A673 (cell line): ENCODE measurements around the gene IFNW1. TPM values are rescaled to one million over a fixed set of nuclear protein-coding genes. Genes with fewer than 3 reads are reported as not detected.
A peak's percentile ranks its signal among the peaks of the same experiment; 100 is the strongest.

Experiments used
- BruUV-seq: library from RNA; stranded (reverse); fragments of 400-500 nt; replicated peaks from 2 replicates; lab custom pipeline; 2021; lab: Mats Ljungman, UMichigan
- CTCF ChIA-PET: fragments of 300-600 bp; sonication (Branson Sonifier 250); formaldehyde crosslinking; loops from one replicate; lab custom pipeline; 2022; ENCODE audit warnings: antibody characterized with exemption; lab: Charles Lee
- POLR2A ChIA-PET: fragments of 300-600 bp; sonication (Branson Sonifier 250); formaldehyde crosslinking; loops from one replicate; lab custom pipeline; 2022; ENCODE audit warnings: antibody characterized with exemption; ENCODE audit not compliant: low non-redundant PET; lab: Charles Lee
- DNase-seq: peaks from one replicate; pipeline ENCODE4 v3.0.0-alpha.2; 2015; ENCODE audit warnings: low spot score
- H3K27ac ChIP-seq: fragments of 200-600 bp; sonication (generic); 2 replicates; pipeline ENCODE4 v1.5.1; 2016; ENCODE audit warnings: mixed run types, low read depth, mild to moderate bottlenecking, mixed read lengths, antibody characterized with exemption, low read length; ENCODE audit not compliant: poor library complexity, severe bottlenecking
- H3K27me3 ChIP-seq: fragments of 200-600 bp; sonication (generic); replicated peaks from 2 replicates; pipeline ENCODE4 v1.6.1; 2017; ENCODE audit warnings: mixed run types, low read depth, mild to moderate bottlenecking, mixed read lengths, antibody characterized with exemption, low read length; ENCODE audit not compliant: insufficient read depth, poor library complexity
- H3K36me3 ChIP-seq: fragments of 200-600 bp; sonication (generic); 2 replicates; pipeline ENCODE4 v1.6.1; 2016; ENCODE audit warnings: mixed run types, mild to moderate bottlenecking, mixed read lengths, antibody characterized with exemption, low read length; ENCODE audit not compliant: insufficient read depth, poor library complexity, severe bottlenecking
- H3K4me1 ChIP-seq: fragments of 200-600 bp; sonication (generic); 2 replicates; pipeline ENCODE4 v1.6.1; 2017; ENCODE audit warnings: mixed run types, mild to moderate bottlenecking, mixed read lengths, antibody characterized with exemption, low read length; ENCODE audit not compliant: insufficient read depth, poor library complexity, severe bottlenecking
- H3K4me3 ChIP-seq: fragments of 200-600 bp; sonication (generic); 2 replicates; pipeline ENCODE4 v1.5.1; 2016; ENCODE audit warnings: low read depth, mixed run types, mild to moderate bottlenecking, mixed read lengths, low read length; ENCODE audit not compliant: poor library complexity, severe bottlenecking
- H3K9me3 ChIP-seq: fragments of 200-600 bp; sonication (generic); 2 replicates; pipeline ENCODE4 v1.6.1; 2016; ENCODE audit warnings: mixed run types, low read depth, mild to moderate bottlenecking, mixed read lengths, antibody characterized with exemption, low read length; ENCODE audit not compliant: poor library complexity, severe bottlenecking
- CTCF ChIP-seq: fragments of 300-800, 200-600 bp; sonication (generic); conservative IDR thresholded peaks from 2 replicates; pipeline ENCODE4 v1.5.1; 2017; ENCODE audit warnings: low read depth, mild to moderate bottlenecking, antibody characterized with exemption, low read length, moderate library complexity, mixed read lengths
- EZH2 ChIP-seq: fragments of 200-600 bp; sonication (generic); IDR thresholded peaks from 2 replicates; pipeline ENCODE4 v1.6.1; 2017; ENCODE audit warnings: borderline replicate concordance, low read depth, mild to moderate bottlenecking, mixed read lengths, antibody characterized with exemption, low read length; ENCODE audit not compliant: poor library complexity, severe bottlenecking
- intact Hi-C: fragments of 100-400 bp; cut with micrococcal nuclease; formaldehyde crosslinking; loops from one replicate; pipeline ENCODE4 v1.10.0; 2022; ENCODE audit not compliant: unreplicated experiment
- total RNA-seq: library from RNA; stranded (reverse); gene quantifications from 2 replicates; pipeline ENCODE4 v1.2.3, GENCODE V29; 2021

Gene IFNW1
- total RNA-seq, 1 experiment from 2014 or later = not detected

- Histone ChIP-seq H3K4me1 (no peaks in the 10 kb centered on the region), H3K9me3 (no peaks in the 10 kb centered on the region), H3K36me3 (no peaks in the 10 kb centered on the region), H3K27ac (no peak overlapping the region), H3K4me3 (no peak overlapping the region), H3K27me3 (no peaks in the 10 kb centered on the region)
- intact Hi-C loops = no loop called here
- ChIA-PET CTCF (no interaction called here), POLR2A (no interaction called here)
- DNase-seq = no peak
- no TSS peak for BruUV-seq
- no peak for TF ChIP-seq EZH2
- TF ChIP-seq CTCF = no peak
Measured at GRCh38 chr9:21165516-21165915, 23.9 kb upstream of the IFNW1 start.

- H3K4me3 ChIP-seq = no peak overlapping the region
- no TSS peak for BruUV-seq
- TF ChIP-seq EZH2 (no peak), CTCF (no peak)
- no peaks in the 10 kb centered on the region for H3K4me1 ChIP-seq
- no peaks in the 10 kb centered on the region for H3K36me3 ChIP-seq
- ChIA-PET CTCF (no interaction called here), POLR2A (no interaction called here)
- no peak overlapping the region for H3K27ac ChIP-seq
- DNase-seq = peak; percentile 52
- H3K9me3 ChIP-seq = no peaks in the 10 kb centered on the region
- intact Hi-C loops = no loop called here
- H3K27me3 ChIP-seq = no peaks in the 10 kb centered on the region
Measured at GRCh38 chr9:21160178-21160577, 18.5 kb upstream of the IFNW1 start.

GRCh38 chr9:21155501-21155900, 13.9 kb upstream of the IFNW1 start:
- ChIA-PET CTCF (interaction anchor here (0.7 kb wide), 1 partner anchor 138 kb away, joined by 5 read pairs; no protein-coding TSS in a partner anchor), POLR2A (no interaction called here)
- Histone ChIP-seq H3K4me3 (no peak overlapping the region), H3K27me3 (no peaks in the 10 kb centered on the region), H3K27ac (no peak overlapping the region), H3K9me3 (no peaks in the 10 kb centered on the region), H3K4me1 (peaks cover 5% of the 10 kb centered on the region), H3K36me3 (no peaks in the 10 kb centered on the region)
- no TSS peak for BruUV-seq
- TF ChIP-seq CTCF (no peak), EZH2 (no peak)
- intact Hi-C loops = no loop called here
- DNase-seq = no peak
